ENCODE data around the gene RABAC1.

The RABAC1 gene

DNA sequence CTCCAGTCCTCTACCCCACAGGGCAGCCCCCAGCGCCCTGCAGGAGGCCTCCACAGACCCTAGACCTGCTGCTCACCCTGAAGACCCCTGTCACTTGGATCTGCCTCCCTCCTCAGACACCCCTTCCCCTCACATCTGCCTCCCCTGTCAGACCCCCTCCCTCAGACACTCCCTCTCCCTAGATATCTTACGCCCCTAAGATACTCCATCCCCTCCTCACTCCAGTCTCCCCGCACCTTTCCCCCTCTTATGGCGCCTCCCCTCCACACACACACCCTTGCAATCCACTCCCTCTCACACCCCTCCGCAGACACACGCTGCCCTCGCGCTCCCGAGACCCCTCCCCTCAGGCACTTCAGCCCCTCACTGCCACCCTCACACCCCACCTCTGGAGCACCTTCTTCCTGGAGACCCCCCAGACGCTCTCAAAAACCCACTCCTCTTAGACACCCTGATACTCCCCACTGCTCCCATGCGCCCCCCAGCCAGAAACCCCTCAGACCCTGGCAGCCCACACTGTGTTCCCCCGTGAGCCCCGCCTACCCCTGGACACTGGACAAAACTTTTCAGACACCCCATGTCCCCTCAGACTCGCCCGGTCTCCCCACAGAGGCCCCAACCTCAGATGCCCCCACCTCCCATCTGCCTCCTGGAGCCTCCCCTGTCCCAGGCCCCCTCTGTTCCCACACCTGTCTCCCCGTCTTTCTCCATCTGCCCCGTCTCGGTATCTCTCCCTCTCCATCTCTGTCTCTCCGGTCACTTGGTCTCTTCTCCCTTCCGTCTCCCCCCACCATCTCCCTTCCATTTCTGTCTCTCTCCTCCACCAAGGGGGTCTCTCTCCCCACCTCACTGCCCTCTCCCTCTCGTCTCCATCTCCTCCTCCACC is 45.3 kb downstream of the RABAC1 start:
- DNase-seq: no peak

- DNase-seq: no peak
Measured at GRCh38 chr19:41912899-41913537, 46.1 kb downstream of the RABAC1 start.

DNA sequence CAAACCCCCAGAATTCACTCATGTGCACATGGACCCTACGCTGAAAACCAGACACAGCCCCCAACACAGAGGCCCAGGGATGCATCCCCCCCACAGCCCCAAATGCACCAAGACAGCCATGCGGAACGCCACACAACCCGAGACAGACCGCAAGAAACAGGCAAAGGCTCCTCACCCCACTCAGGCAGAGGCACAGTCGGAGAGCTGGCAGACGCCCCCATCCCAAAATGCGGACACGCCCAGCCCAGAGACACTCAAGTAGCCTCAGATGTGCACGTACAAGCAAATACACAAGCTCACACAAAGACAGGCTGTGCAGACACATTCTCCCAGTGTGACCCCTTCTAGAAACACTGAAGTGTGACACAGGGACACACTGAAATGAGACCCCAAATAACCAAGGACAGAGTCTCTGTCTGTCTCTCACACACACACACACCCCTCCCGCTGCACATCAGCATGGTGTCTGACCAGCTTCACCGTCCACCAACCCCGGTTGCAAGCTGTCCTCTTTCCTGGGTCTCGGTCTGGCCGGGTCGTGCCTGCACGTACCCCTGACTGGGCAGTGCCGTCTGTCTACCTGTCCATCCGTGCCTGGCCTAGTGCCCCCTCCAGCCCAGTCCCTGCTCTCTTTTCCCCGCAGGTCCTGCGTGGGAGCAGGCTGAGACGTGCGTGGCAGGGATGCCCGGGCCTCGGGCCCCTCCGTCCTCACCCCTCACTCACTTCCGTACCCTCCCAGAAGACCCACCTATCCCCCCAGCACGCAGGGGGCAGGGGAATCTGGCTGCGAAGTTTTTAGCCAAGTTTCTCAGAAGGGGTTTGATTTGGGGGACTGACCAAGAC is 47.0 kb downstream of the RABAC1 start:
- DNase-seq: no peak

GRCh38 chr19:41910992-41911888 is 47.9 kb downstream of the RABAC1 start:
- no peak for DNase-seq

DNA sequence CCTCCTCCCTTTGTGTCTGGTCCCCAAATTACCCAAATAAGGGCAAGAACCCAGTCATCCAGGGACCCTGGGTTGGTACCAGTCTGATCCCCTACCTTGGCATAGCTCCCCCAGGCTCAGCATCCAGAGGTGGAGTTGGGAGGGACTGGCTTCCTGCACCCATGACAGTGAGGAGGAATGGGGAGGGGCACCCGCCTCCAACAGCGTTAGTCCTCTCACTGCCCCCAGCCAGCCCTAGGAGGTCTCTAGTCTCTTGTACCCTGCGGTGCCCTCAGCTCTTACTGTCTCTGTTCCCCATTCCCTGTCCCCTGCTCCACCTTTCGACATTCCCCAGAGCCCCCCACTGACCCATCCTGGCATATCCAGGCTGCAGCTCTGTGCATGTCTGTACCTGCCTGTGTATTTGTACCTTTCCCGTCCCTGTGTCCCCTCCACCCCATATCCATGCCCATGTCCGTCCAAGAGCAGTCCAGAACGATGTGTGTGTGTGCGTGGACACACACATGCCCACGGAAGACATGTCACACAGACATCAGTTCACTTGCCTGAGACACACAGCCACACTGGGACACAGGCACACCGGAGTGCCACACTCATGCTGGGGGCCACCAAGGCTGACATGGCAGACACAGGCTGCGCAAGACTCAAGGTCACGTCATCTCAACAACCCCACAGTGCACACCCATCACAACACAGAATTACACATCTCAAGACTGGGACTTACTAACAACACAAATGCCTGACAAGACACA is 48.7 kb downstream of the RABAC1 start:
- no peak for DNase-seq

DNA sequence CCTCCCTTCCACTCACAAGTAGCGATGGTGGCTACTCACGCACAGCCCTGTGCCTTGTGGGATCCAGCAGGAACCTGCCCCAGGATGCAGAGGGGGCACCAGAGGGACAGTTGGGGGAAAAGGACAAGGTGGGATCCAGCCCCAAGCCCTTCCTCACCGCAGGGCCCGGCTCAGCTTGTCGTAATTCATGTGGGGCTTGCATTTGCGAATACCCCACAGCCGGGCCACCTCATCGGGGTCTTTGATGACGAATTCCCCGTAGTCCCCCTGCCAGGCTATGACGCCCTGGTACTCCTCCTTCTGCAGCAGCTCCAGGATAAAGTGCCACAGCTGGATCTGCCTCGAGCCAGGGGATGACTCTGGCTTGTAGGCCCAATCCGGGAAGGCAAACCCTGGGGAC is 49.4 kb downstream of the RABAC1 start:
- DNase-seq: no peak

GRCh38 chr19:41908724-41909464 is 50.2 kb downstream of the RABAC1 start:
- DNase-seq: no peak

GRCh38 chr19:41907994-41908615 is 51.0 kb downstream of the RABAC1 start:
- DNase-seq: no peak

DNA sequence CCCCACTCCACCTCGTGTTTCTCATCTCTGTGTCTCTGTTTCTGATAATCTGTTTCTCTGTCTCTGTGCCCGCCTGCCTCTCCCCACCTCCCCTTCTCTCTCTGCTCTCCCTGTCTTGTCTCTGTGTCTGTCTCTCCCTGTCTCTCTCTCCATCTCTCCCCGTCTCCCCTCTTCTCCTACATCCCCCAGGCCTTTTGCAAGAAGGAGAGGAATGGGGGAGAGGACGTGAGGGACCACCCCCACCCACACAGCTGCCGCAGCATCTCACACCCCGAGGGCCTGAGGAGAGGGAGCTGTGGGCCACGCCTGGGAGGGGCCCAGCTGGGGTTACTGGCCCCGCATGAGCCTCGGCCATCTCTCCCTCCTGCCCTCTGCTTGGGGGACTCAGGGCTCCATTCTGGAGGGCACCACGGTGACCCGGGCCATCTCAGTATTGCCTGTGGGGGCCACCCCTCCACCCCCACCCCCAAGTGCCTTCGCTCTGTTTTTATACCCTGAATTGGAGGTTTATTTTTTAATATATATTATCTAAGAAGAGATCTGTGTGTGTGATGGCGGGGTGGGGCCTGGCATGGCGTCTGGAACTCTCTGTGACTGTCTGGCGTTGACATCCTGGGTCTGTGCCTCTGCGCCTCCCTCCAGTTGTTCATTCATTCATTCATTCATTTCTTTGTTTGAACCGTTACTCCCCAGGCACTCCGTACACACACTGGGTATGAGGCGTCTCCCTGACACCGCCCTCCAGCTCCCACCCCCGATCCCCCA is 52.0 kb downstream of the RABAC1 start:
- DNase-seq: no peak

Data from NCI-H345 (cell line).